ENCODE results near the gene GIMAP8. TPM values are rescaled to one million over a fixed set of nuclear protein-coding genes. Genes with fewer than 3 reads are reported as not detected.

GIMAP8 gene
- total RNA-seq, 2 donors from 2014 or later, result 5.8 to 13.4 TPM

GRCh38 chr7:150420242-150420641, 30.2 kb upstream of the GIMAP8 start:
- Histone ChIP-seq H3K27ac (no peak overlapping the region), H3K36me3 (no peaks in the 10 kb centered on the region), H3K4me3 (no peak overlapping the region), H3K27me3 (replicated peaks; ENCODE audit: insufficient read depth) (no peaks in the 10 kb centered on the region), H3K4me1 (ENCODE audit: control insufficient read depth in 1 of 2, low read depth in 2 of 2) (no peaks in the 10 kb centered on the region), H3K9me3 (no peaks in the 10 kb centered on the region)
- no peak for ATAC-seq (ENCODE audit: insufficient number of reproducible peaks, low FRiP score, low read depth)
- no peak for TF ChIP-seq CTCF (IDR thresholded peaks at IDR 0.05)
- DNase-seq (ENCODE audit: low spot score), result no peak

GRCh38 chr7:150420987-150421674, 29.3 kb upstream of the GIMAP8 start:
- peak; percentile 76 for ATAC-seq (ENCODE audit: insufficient number of reproducible peaks, low FRiP score, low read depth)
- no peak overlapping the region for H3K27ac ChIP-seq

GRCh38 chr7:150421831-150422230, 28.6 kb upstream of the GIMAP8 start:
- Histone ChIP-seq H3K36me3 (no peaks in the 10 kb centered on the region), H3K4me1 (ENCODE audit: control insufficient read depth in 1 of 2, low read depth in 2 of 2) (no peaks in the 10 kb centered on the region), H3K27ac (no peak overlapping the region), H3K9me3 (no peaks in the 10 kb centered on the region), H3K27me3 (replicated peaks; ENCODE audit: insufficient read depth) (no peaks in the 10 kb centered on the region), H3K4me3 (no peak overlapping the region)
- ATAC-seq (ENCODE audit: insufficient number of reproducible peaks, low FRiP score, low read depth), result no peak
- TF ChIP-seq CTCF (IDR thresholded peaks at IDR 0.05), result no peak
- no peak for DNase-seq (ENCODE audit: low spot score)

More at GRCh38 chr7:150420987-150421674, 29.3 kb upstream of the GIMAP8 start:
- no peaks in the 10 kb centered on the region for H3K4me1 ChIP-seq (ENCODE audit: control insufficient read depth in 1 of 2, low read depth in 2 of 2)
- no peaks in the 10 kb centered on the region for H3K9me3 ChIP-seq
- H3K36me3 ChIP-seq, result no peaks in the 10 kb centered on the region
- peak; percentile 81 for TF ChIP-seq CTCF (IDR thresholded peaks at IDR 0.05)
- no peak overlapping the region for H3K4me3 ChIP-seq
- DNase-seq (ENCODE audit: low spot score), result peak; percentile 58
- no peaks in the 10 kb centered on the region for H3K27me3 ChIP-seq (replicated peaks; ENCODE audit: insufficient read depth)

- no peak for TF ChIP-seq CTCF (IDR thresholded peaks at IDR 0.05)
- Histone ChIP-seq H3K4me1 (ENCODE audit: control insufficient read depth in 1 of 2, low read depth in 2 of 2) (no peaks in the 10 kb centered on the region), H3K4me3 (no peak overlapping the region), H3K36me3 (no peaks in the 10 kb centered on the region), H3K9me3 (no peaks in the 10 kb centered on the region), H3K27ac (no peak overlapping the region), H3K27me3 (replicated peaks; ENCODE audit: insufficient read depth) (no peaks in the 10 kb centered on the region)
- ATAC-seq (ENCODE audit: insufficient number of reproducible peaks, low FRiP score, low read depth) (no peak), DNase-seq (ENCODE audit: low spot score) (no peak)
Observed at GRCh38 chr7:150425670-150426069, 24.8 kb upstream of the GIMAP8 start.

- TF ChIP-seq CTCF (IDR thresholded peaks at IDR 0.05), result no peak
- ATAC-seq (ENCODE audit: insufficient number of reproducible peaks, low FRiP score, low read depth) (no peak), DNase-seq (ENCODE audit: low spot score) (no peak)
- Histone ChIP-seq H3K9me3 (no peaks in the 10 kb centered on the region), H3K4me3 (no peak overlapping the region), H3K4me1 (ENCODE audit: control insufficient read depth in 1 of 2, low read depth in 2 of 2) (no peaks in the 10 kb centered on the region), H3K27me3 (replicated peaks; ENCODE audit: insufficient read depth) (no peaks in the 10 kb centered on the region), H3K36me3 (no peaks in the 10 kb centered on the region), H3K27ac (no peak overlapping the region)
Observed at GRCh38 chr7:150428671-150429451, 21.6 kb upstream of the GIMAP8 start.
